H9 (cell line): Measurements from ENCODE around the gene NTF4. TPM values are rescaled to one million over a fixed set of nuclear protein-coding genes. Genes with fewer than 3 reads are reported as not detected.
A peak's percentile ranks its signal among the peaks of the same experiment; 100 is the strongest.

Experiments
- DNase-seq: peaks from one replicate; pipeline ENCODE4 v3.0.0-alpha.2; 2017
- H2AFZ ChIP-seq: one replicate; pipeline ENCODE4 v1.6.1; 2013; ENCODE audit warnings: mild to moderate bottlenecking, low read length, control low read depth, moderate library complexity
- H2AK5ac ChIP-seq: 2 replicates; pipeline ENCODE4 v1.6.1; 2013; ENCODE audit warnings: low read length, control low read depth, mixed read lengths; ENCODE audit not compliant: insufficient read length
- H2BK120ac ChIP-seq: one replicate; pipeline ENCODE4 v1.6.1; 2013; ENCODE audit warnings: low read depth, mild to moderate bottlenecking, low read length, control low read depth, inconsistent platforms; ENCODE audit not compliant: poor library complexity, severe bottlenecking
- H2BK12ac ChIP-seq: 2 replicates; pipeline ENCODE4 v1.6.1; 2013; ENCODE audit warnings: low read length, control low read depth, mixed read lengths, low read depth; ENCODE audit not compliant: insufficient read length
- H2BK15ac ChIP-seq: 2 replicates; pipeline ENCODE4 v1.6.1; 2013; ENCODE audit warnings: low read depth, low read length, control low read depth
- H2BK20ac ChIP-seq: one replicate; pipeline ENCODE4 v1.6.1; 2013; ENCODE audit warnings: low read depth, mild to moderate bottlenecking, low read length, control low read depth, inconsistent platforms; ENCODE audit not compliant: poor library complexity, severe bottlenecking
- H2BK5ac ChIP-seq: 2 replicates; pipeline ENCODE4 v1.6.1; 2013; ENCODE audit warnings: low read length, control low read depth, mixed read lengths; ENCODE audit not compliant: insufficient read length
- H3K14ac ChIP-seq: 2 replicates; pipeline ENCODE4 v1.6.1; 2013; ENCODE audit warnings: low read length, control low read depth; ENCODE audit not compliant: insufficient read depth
- H3K18ac ChIP-seq: 2 replicates; pipeline ENCODE4 v1.6.1; 2013; ENCODE audit warnings: low read depth, mild to moderate bottlenecking, mixed read lengths, low read length, control low read depth; ENCODE audit not compliant: insufficient read length
- H3K23ac ChIP-seq: 2 replicates; pipeline ENCODE4 v1.6.1; 2013; ENCODE audit warnings: low read length, control low read depth, mixed read lengths, low read depth; ENCODE audit not compliant: insufficient read length
- H3K23me2 ChIP-seq: 2 replicates; pipeline ENCODE4 v1.6.1; 2013; ENCODE audit warnings: low read depth, mild to moderate bottlenecking, mixed read lengths, low read length, control low read depth; ENCODE audit not compliant: insufficient read length, poor library complexity, severe bottlenecking
- H3K27ac ChIP-seq: 2 replicates; pipeline ENCODE4 v1.5.1; 2013; ENCODE audit warnings: low read length, control low read depth, mixed read lengths, low read depth; ENCODE audit not compliant: insufficient read length
- H3K27me3 ChIP-seq: 2 replicates; pipeline ENCODE4 v1.6.1; 2013; ENCODE audit warnings: low read length, control low read depth, inconsistent platforms; ENCODE audit not compliant: insufficient read depth
- H3K4ac ChIP-seq: 2 replicates; pipeline ENCODE4 v1.6.1; 2013; ENCODE audit warnings: low read depth, mild to moderate bottlenecking, control low read depth, inconsistent platforms, low read length, moderate library complexity
- H3K4me1 ChIP-seq: 2 replicates; pipeline ENCODE4 v1.6.1; 2013; ENCODE audit warnings: low read length, control low read depth, inconsistent platforms; ENCODE audit not compliant: insufficient read depth
- H3K4me2 ChIP-seq: 2 replicates; pipeline ENCODE4 v1.6.1; 2013; ENCODE audit warnings: low read length, control low read depth, mixed read lengths; ENCODE audit not compliant: insufficient read length, insufficient read depth
- H3K56ac ChIP-seq: 2 replicates; pipeline ENCODE4 v1.6.1; 2013; ENCODE audit warnings: low read depth, mild to moderate bottlenecking, mixed read lengths, low read length, control low read depth; ENCODE audit not compliant: insufficient read length
- H3K79me1 ChIP-seq: 2 replicates; pipeline ENCODE4 v1.6.1; 2013; ENCODE audit warnings: low read depth, mild to moderate bottlenecking, moderate library complexity, low read length, control low read depth, inconsistent platforms; ENCODE audit not compliant: insufficient read depth, poor library complexity, severe bottlenecking
- H3K79me2 ChIP-seq: 2 replicates; pipeline ENCODE4 v1.6.1; 2013; ENCODE audit warnings: low read length, control low read depth, inconsistent platforms; ENCODE audit not compliant: insufficient read depth
- H3K9ac ChIP-seq: 2 replicates; pipeline ENCODE4 v1.6.1; 2013; ENCODE audit warnings: low read length, control low read depth, mixed read lengths; ENCODE audit not compliant: insufficient read length; ENCODE audit errors: extremely low read depth
- H3K9me3 ChIP-seq: one replicate; pipeline ENCODE4 v1.6.1; 2013; ENCODE audit warnings: low read depth, low read length, inconsistent platforms; ENCODE audit not compliant: control insufficient read depth
- H3T11ph ChIP-seq: one replicate; pipeline ENCODE4 v1.6.1; 2013; ENCODE audit warnings: mild to moderate bottlenecking, low read length, control low read depth, inconsistent platforms
- H4K20me1 ChIP-seq: one replicate; pipeline ENCODE4 v1.6.1; 2013; ENCODE audit not compliant: control insufficient read depth, insufficient read length, insufficient read depth
- H4K5ac ChIP-seq: 2 replicates; pipeline ENCODE4 v1.6.1; 2013; ENCODE audit warnings: low read depth, mild to moderate bottlenecking, mixed read lengths, low read length, control low read depth; ENCODE audit not compliant: insufficient read length
- H4K8ac ChIP-seq: replicated peaks from 2 replicates; pipeline ENCODE4 v1.6.1; 2013; ENCODE audit warnings: low read length, control low read depth, mixed read lengths, low read depth; ENCODE audit not compliant: insufficient read length
- H4K91ac ChIP-seq: 2 replicates; pipeline ENCODE4 v1.6.1; 2013; ENCODE audit warnings: low read depth, mild to moderate bottlenecking, moderate library complexity, mixed read lengths, low read length, control low read depth; ENCODE audit not compliant: insufficient read length
- H3K27ac Mint-ChIP-seq, 3 experiments: 2 replicates in 2 of 3; 3 replicates in 1 of 3; pipeline ENCODE4 v1.8.0; 2020 to 2021; ENCODE audit warnings: mixed read lengths in 3 of 3, mild to moderate bottlenecking in 1 of 3, moderate library complexity in 1 of 3
- H3K27me3 Mint-ChIP-seq: 2 replicates; pipeline ENCODE4 v1.8.0; 2021; ENCODE audit warnings: low read depth, mild to moderate bottlenecking, moderate library complexity, mixed read lengths
- H3K36me3 Mint-ChIP-seq, 3 experiments: 2 replicates in 2 of 3; 3 replicates in 1 of 3; pipeline ENCODE4 v1.8.0; 2020 to 2021; ENCODE audit warnings: low read depth in 3 of 3, mixed read lengths in 3 of 3; ENCODE audit not compliant: insufficient read depth in 1 of 3
- H3K4me1 Mint-ChIP-seq, 2 experiments: 2 replicates each; pipeline ENCODE4 v1.8.0; 2020; ENCODE audit warnings: mixed read lengths in 2 of 2
- H3K4me3 Mint-ChIP-seq, 2 experiments: 2 replicates in 1 of 2; 3 replicates in 1 of 2; pipeline ENCODE4 v1.8.0; 2020 to 2021; ENCODE audit warnings: mild to moderate bottlenecking in 2 of 2, mixed read lengths in 2 of 2, moderate library complexity in 1 of 2
- H3K9me3 Mint-ChIP-seq, 2 experiments: 2 replicates in 1 of 2; 3 replicates in 1 of 2; pipeline ENCODE4 v1.8.0; 2020; ENCODE audit warnings: mild to moderate bottlenecking in 2 of 2, mixed read lengths in 2 of 2, moderate library complexity in 1 of 2
- WGBS: extraction: QIAGEN DNeasy Blood & Tissue Kit; methylation state at CpG from one replicate; pipeline ENCODE4 v1.1.7; 2013; ENCODE audit warnings: missing lambda C conversion rate, low lambda C conversion rate, mixed read lengths; ENCODE audit not compliant: insufficient read length; ENCODE audit errors: extremely low coverage; 5-methylcytosine and 5-hydroxymethylcytosine counted together
- total RNA-seq: library from RNA; stranded (reverse); gene quantifications from 2 replicates; pipeline ENCODE4 v1.2.1, GENCODE V29; 2021
- TF ChIP-seq, protein P1 (sequence below): fragments of 200-600 bp; sonication (generic); conservative IDR thresholded peaks from 3 replicates; pipeline ENCODE4 v1.8.0; 2021; ENCODE audit warnings: antibody characterized with exemption, mild to moderate bottlenecking

NTF4 gene
- total RNA-seq, 1 experiment from 2014 or later = 2.1 TPM

DNA sequence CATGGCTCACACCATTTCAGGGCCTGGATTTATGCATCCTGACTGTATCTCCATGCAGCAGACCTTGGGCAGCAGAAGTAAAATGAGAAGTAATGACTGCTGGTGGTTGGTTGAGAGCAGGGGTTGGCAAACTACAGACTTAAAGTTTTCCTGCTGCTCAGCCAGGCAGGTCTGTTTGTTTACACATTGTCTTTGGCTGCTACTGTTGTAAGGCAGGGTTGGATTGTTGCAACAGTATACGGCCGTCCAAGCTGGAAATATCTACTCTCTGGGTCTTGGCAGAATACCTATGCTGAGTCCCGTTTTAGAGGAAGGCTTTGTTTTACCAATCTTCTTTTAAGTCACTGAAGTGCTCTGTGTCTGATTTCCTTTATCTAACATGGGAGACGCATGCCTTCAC lies 34.2 kb upstream of the NTF4 start:
- WGBS = no CpG with 5 or more reads among the region's 4 CpGs
- Histone ChIP-seq H3K9me3 (no peaks in the 10 kb centered on the region), H3K27ac (no peak overlapping the region), H4K8ac (no peak overlapping the region), H2BK5ac (no peak overlapping the region), H2BK15ac (no peak overlapping the region), H3K9ac (no peak overlapping the region), H3K4ac (no peak overlapping the region), H3K23me2 (no peaks in the 10 kb centered on the region), H4K20me1 (no peaks in the 10 kb centered on the region), H3K27me3 (no peaks in the 10 kb centered on the region), H3T11ph (no peak overlapping the region), H3K79me2 (no peaks in the 10 kb centered on the region), H3K14ac (no peak overlapping the region), H2BK12ac (no peak overlapping the region), H4K5ac (no peak overlapping the region), H3K4me2 (no peak overlapping the region), H2AFZ (no peak overlapping the region), H3K4me1 (no peaks in the 10 kb centered on the region), H3K23ac (no peak overlapping the region), H3K79me1 (no peaks in the 10 kb centered on the region), H4K91ac (no peak overlapping the region), H2BK120ac (no peak overlapping the region), H3K56ac (no peak overlapping the region), H2BK20ac (no peak overlapping the region), H2AK5ac (no peak overlapping the region), H3K18ac (no peak overlapping the region)
- H3K4me1 Mint-ChIP-seq = peaks cover 4 to 14% of the 10 kb centered on the region in 2 experiments; a peak in 2 of 4 replicates
- peaks cover 38 to 84% (median 83%) of the 10 kb centered on the region in 3 experiments for H3K36me3 Mint-ChIP-seq
- no peaks in the 10 kb centered on the region for H3K27me3 Mint-ChIP-seq
- TF ChIP-seq, protein P1, sequence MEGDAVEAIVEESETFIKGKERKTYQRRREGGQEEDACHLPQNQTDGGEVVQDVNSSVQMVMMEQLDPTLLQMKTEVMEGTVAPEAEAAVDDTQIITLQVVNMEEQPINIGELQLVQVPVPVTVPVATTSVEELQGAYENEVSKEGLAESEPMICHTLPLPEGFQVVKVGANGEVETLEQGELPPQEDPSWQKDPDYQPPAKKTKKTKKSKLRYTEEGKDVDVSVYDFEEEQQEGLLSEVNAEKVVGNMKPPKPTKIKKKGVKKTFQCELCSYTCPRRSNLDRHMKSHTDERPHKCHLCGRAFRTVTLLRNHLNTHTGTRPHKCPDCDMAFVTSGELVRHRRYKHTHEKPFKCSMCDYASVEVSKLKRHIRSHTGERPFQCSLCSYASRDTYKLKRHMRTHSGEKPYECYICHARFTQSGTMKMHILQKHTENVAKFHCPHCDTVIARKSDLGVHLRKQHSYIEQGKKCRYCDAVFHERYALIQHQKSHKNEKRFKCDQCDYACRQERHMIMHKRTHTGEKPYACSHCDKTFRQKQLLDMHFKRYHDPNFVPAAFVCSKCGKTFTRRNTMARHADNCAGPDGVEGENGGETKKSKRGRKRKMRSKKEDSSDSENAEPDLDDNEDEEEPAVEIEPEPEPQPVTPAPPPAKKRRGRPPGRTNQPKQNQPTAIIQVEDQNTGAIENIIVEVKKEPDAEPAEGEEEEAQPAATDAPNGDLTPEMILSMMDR = no peak
- DNase-seq = no peak
- peak overlapping the region in 1 of 3 experiments; percentile 81; a peak in 2 of 7 replicates for H3K27ac Mint-ChIP-seq
- H3K9me3 Mint-ChIP-seq = no peaks in the 10 kb centered on the region
- no peak overlapping the region for H3K4me3 Mint-ChIP-seq
